Thyroid gland (tissue), 4 donors: Measurements from ENCODE around the gene TRIM56. TPM values are rescaled to one million over a fixed set of nuclear protein-coding genes. Genes with fewer than 3 reads are reported as not detected.
"Not testable (repeated sequence)": the region's sequence is repeated elsewhere in the genome, so short reads cannot be mapped to it uniquely, and the experiment has no call there.

Experiments
- DNase-seq, 2 donors: peaks; one replicate each; pipeline ENCODE4 v3.0.0-alpha.2; 2019
- H3K27ac ChIP-seq, 3 donors: fragments of 200-600 bp; sonication (generic); 1 replicate in 2 of 3; 2 replicates in 1 of 3; pipeline ENCODE4 v1.5.1; 2016 to 2019; ENCODE audit warnings: mild to moderate bottlenecking in 1 of 3, moderate library complexity in 1 of 3
- H3K27me3 ChIP-seq: fragments of 200-600 bp; sonication (generic); one replicate; pipeline ENCODE4 v1.5.1; 2019
- H3K36me3 ChIP-seq, 2 donors: fragments of 200-600 bp; sonication (generic); one replicate each; pipeline ENCODE4 v1.5.1; 2016 to 2019
- H3K4me1 ChIP-seq, 2 donors: fragments of 200-600 bp; sonication (generic); one replicate each; pipeline ENCODE4 v1.5.1; 2017 to 2019
- H3K4me3 ChIP-seq, 3 donors: fragments of 200-600 bp; sonication (generic); replicated peaks in 1 of 3; 1 replicate in 2 of 3; 2 replicates in 1 of 3; pipeline ENCODE4 v1.5.1; 2016; ENCODE audit warnings: mild to moderate bottlenecking in 1 of 3
- H3K9me3 ChIP-seq: fragments of 200-600 bp; sonication (generic); one replicate; pipeline ENCODE4 v1.5.1; 2017
- POLR2A ChIP-seq, 2 donors: fragments of 450-650 bp; IDR thresholded peaks; one replicate each; pipeline ENCODE4 v1.6.1; 2017; ENCODE audit warnings: antibody characterized with exemption in 2 of 2, mild to moderate bottlenecking in 2 of 2, moderate library complexity in 1 of 2
- WGBS, 2 donors: methylation state at CpG; one replicate each; pipeline ENCODE4 v1.1.5; 2017; 5-methylcytosine and 5-hydroxymethylcytosine counted together
- intact Hi-C: fragments of 100-400 bp; cut with DNase I; formaldehyde crosslinking; loops from one replicate; pipeline ENCODE4 v1.15.1; 2023
- total RNA-seq, 4 donors: library from RNA; depleted of rRNA; stranded (reverse); fragments of >200 nt; gene quantifications; one replicate each; pipeline ENCODE4 v1.2.3, GENCODE V29; 2016
- TF ChIP-seq, protein P1 (sequence below), 6 experiments: fragments of 200-600 bp in 3 of 6; fragments of 450-650 bp in 3 of 6; sonication (generic) in 3 of 6; IDR thresholded peaks; one replicate each; pipeline ENCODE4 v1.5.1; 2016 to 2019; ENCODE audit warnings: antibody characterized with exemption in 6 of 6, mild to moderate bottlenecking in 2 of 6, inconsistent platforms in 1 of 6, moderate library complexity in 1 of 6

Gene TRIM56
- total RNA-seq, 4 donors from 2014 or later: 19.6 to 36.4 (median 28.5) TPM

- peak overlapping the region in 1 of 3 donors; percentile 28 for H3K27ac ChIP-seq
- H3K36me3 ChIP-seq: no peaks in the 10 kb centered on the region
- peaks cover 0 to 21% of the 10 kb centered on the region in 2 donors for H3K4me1 ChIP-seq
- DNase-seq: no peak
- WGBS, 2 donors: 79 to 91% methylated on average over 4 to 5 of the region's 7 CpGs
- H3K27me3 ChIP-seq: no peaks in the 10 kb centered on the region
- no peaks in the 10 kb centered on the region for H3K9me3 ChIP-seq
- no peak overlapping the region for H3K4me3 ChIP-seq
- intact Hi-C loops: no loop called here
- no peak for TF ChIP-seq POLR2A (IDR thresholded peaks at IDR 0.05)
- TF ChIP-seq, protein P1, sequence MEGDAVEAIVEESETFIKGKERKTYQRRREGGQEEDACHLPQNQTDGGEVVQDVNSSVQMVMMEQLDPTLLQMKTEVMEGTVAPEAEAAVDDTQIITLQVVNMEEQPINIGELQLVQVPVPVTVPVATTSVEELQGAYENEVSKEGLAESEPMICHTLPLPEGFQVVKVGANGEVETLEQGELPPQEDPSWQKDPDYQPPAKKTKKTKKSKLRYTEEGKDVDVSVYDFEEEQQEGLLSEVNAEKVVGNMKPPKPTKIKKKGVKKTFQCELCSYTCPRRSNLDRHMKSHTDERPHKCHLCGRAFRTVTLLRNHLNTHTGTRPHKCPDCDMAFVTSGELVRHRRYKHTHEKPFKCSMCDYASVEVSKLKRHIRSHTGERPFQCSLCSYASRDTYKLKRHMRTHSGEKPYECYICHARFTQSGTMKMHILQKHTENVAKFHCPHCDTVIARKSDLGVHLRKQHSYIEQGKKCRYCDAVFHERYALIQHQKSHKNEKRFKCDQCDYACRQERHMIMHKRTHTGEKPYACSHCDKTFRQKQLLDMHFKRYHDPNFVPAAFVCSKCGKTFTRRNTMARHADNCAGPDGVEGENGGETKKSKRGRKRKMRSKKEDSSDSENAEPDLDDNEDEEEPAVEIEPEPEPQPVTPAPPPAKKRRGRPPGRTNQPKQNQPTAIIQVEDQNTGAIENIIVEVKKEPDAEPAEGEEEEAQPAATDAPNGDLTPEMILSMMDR (IDR thresholded peaks at IDR 0.05): no peak
Measured at GRCh38 chr7:101108961-101109360, 23.7 kb downstream of the TRIM56 start.

GRCh38 chr7:101109368-101109767 is 24.1 kb downstream of the TRIM56 start:
- no peak for TF ChIP-seq POLR2A (IDR thresholded peaks at IDR 0.05)
- TF ChIP-seq, protein P1 (IDR thresholded peaks at IDR 0.05): no peak
- Histone ChIP-seq H3K4me1 (peaks cover 0 to 17% of the 10 kb centered on the region in 2 donors), H3K4me3 (no peak overlapping the region), H3K9me3 (no peaks in the 10 kb centered on the region), H3K27ac (no peak overlapping the region), H3K36me3 (no peaks in the 10 kb centered on the region), H3K27me3 (no peaks in the 10 kb centered on the region)
- intact Hi-C loops: no loop called here
- DNase-seq: no peak
- 74 to 83% methylated on average over 6 of the region's 6 CpGs for WGBS, 2 donors

- H3K9me3 ChIP-seq: no peaks in the 10 kb centered on the region
- no peak overlapping the region for H3K4me3 ChIP-seq
- no peak for TF ChIP-seq POLR2A (IDR thresholded peaks at IDR 0.05)
- TF ChIP-seq, protein P1 (IDR thresholded peaks at IDR 0.05): no peak
- H3K27ac ChIP-seq: peak overlapping the region; percentile 39 to 86 (median 56)
- WGBS, 2 donors: 86 to 88% methylated on average over 5 of the region's 5 CpGs
- H3K27me3 ChIP-seq: no peaks in the 10 kb centered on the region
- no peak for DNase-seq
- intact Hi-C loops: no loop called here
- H3K4me1 ChIP-seq: peaks cover 0 to 17% of the 10 kb centered on the region in 2 donors
- no peaks in the 10 kb centered on the region for H3K36me3 ChIP-seq
Measured at GRCh38 chr7:101111261-101111660, 26.0 kb downstream of the TRIM56 start.

DNA sequence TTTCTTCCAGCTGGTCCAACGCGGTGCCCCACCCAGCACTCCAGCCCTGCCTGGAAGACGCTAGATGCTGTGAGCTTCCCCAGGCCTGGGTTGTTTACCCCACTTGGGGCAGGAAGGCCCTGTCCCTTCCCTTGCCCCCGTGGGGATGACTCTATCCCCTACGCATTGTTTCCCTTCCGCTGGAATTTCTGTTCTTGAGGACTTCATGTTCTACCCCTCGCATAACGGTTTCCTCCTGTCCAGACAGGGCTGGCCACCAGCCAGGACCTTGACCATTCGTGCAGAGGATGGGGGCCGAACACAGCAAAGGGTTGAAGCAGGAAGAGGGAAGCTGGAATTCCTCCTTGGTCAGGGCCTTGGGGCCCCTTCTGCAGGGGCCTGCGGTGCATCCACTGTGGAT is 27.0 kb downstream of the TRIM56 start:
- peak in 1 of 2 donors; percentile 16 for DNase-seq
- H3K27ac ChIP-seq: peak overlapping the region; percentile 39 to 86 (median 56)
- H3K9me3 ChIP-seq: no peaks in the 10 kb centered on the region
- intact Hi-C loops: no loop called here
- peaks cover 0 to 17% of the 10 kb centered on the region in 2 donors for H3K4me1 ChIP-seq
- H3K4me3 ChIP-seq: no peak overlapping the region
- TF ChIP-seq, protein P1 (IDR thresholded peaks at IDR 0.05): no peak
- TF ChIP-seq POLR2A (IDR thresholded peaks at IDR 0.05): no peak
- no peaks in the 10 kb centered on the region for H3K36me3 ChIP-seq
- WGBS, 2 donors: 60 to 63% methylated on average over 11 of the region's 11 CpGs
- no peaks in the 10 kb centered on the region for H3K27me3 ChIP-seq

DNA sequence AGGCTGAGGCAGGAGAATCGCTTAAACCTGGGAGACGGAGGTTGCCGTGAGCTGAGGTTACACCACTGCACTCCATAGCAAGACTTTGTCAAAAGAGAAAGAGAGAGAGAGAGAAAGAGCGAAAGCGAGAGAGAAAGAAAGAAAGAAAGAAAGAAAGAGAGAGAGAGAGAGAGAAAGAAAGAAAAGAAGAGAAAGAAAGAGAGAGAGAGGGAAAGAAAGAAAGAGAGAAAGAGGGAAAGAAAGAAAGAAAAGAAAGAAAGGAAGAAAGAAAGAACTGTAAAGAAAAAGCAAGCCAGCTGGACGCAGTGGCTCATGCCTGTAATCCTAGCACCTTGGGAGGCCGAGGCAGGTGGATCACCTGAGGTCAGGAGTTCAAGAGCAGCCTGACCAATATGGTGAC is 27.9 kb downstream of the TRIM56 start:
- H3K9me3 ChIP-seq, DNase-seq, H3K36me3 ChIP-seq, H3K4me3 ChIP-seq, intact Hi-C loops, H3K27me3 ChIP-seq: not testable (repeated sequence)
- WGBS, 2 donors: 95 to 96% methylated on average over 7 of the region's 7 CpGs
- Histone ChIP-seq H3K27ac (peak overlapping the region in 1 of 3 donors; percentile 32), H3K4me1 (peaks cover 0 to 17% of the 10 kb centered on the region in 2 donors)

DNA sequence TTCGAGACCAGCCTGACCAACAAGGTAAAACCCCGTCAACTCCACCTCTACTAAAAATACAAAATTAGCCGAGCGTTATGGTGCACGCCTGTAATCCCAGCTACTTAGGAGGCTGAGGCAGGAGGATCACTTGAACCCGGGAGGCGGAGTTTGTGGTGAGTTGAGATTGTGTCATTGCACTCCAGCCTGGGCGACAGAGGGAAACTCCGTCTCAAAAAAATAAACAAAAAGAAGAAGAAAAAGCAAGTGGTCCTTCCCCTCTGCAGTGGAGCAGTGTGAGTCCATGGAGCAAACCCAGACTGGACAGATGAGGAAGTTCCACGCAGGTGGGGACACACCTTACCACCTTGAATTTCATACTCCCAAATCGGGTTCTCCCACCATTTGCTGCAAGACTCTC is 28.6 kb downstream of the TRIM56 start:
- Histone ChIP-seq H3K27ac (no peak overlapping the region), H3K36me3 (no peaks in the 10 kb centered on the region), H3K4me1 (peaks cover 0 to 10% of the 10 kb centered on the region in 2 donors), H3K4me3 (no peak overlapping the region), H3K9me3 (no peaks in the 10 kb centered on the region), H3K27me3 (no peaks in the 10 kb centered on the region)
- TF ChIP-seq, protein P1 (IDR thresholded peaks at IDR 0.05): no peak
- no peak for TF ChIP-seq POLR2A (IDR thresholded peaks at IDR 0.05)
- intact Hi-C loops: no loop called here
- WGBS, 2 donors: 66 to 74% methylated on average over 11 of the region's 11 CpGs
- DNase-seq: no peak
